Activated T-cell treated with anti-CD3 and anti-CD28 coated beads for 1 hour (primary cell): Measurements from ENCODE around the gene GALNT16.
"Not testable (repeated sequence)": the region's sequence is repeated elsewhere in the genome, so short reads cannot be mapped to it uniquely, and the experiment has no call there.

ENCODE experiments used
- DNase-seq: peaks from one replicate; pipeline ENCODE4 v3.0.0-alpha.2; 2020; ENCODE audit warnings: low read depth

The GALNT16 gene

GRCh38 chr14:69285661-69286255, 25.8 kb downstream of the GALNT16 start:
- DNase-seq: no peak

- DNase-seq: no peak
Measured at GRCh38 chr14:69287098-69288010, 27.4 kb downstream of the GALNT16 start.

- DNase-seq: no peak
Measured at GRCh38 chr14:69288011-69288771, 28.2 kb downstream of the GALNT16 start.

- DNase-seq: no peak
Measured at GRCh38 chr14:69288956-69289705, 29.2 kb downstream of the GALNT16 start.

GRCh38 chr14:69289811-69290520, 30.0 kb downstream of the GALNT16 start:
- no peak for DNase-seq

GRCh38 chr14:69290881-69291280, 30.9 kb downstream of the GALNT16 start:
- not testable (repeated sequence) for DNase-seq

- no peak for DNase-seq
Measured at GRCh38 chr14:69291396-69291795, 31.4 kb downstream of the GALNT16 start.

GRCh38 chr14:69291891-69292561, 32.1 kb downstream of the GALNT16 start:
- no peak for DNase-seq

GRCh38 chr14:69298131-69299071, 38.4 kb downstream of the GALNT16 start:
- DNase-seq: no peak

GRCh38 chr14:69299286-69300035, 39.5 kb downstream of the GALNT16 start:
- DNase-seq: no peak

- no peak for DNase-seq
Measured at GRCh38 chr14:69300601-69301221, 40.8 kb downstream of the GALNT16 start.

GRCh38 chr14:69303086-69303485, 43.1 kb downstream of the GALNT16 start:
- DNase-seq: no peak

- DNase-seq: no peak
Measured at GRCh38 chr14:69312608-69313007, 52.6 kb downstream of the GALNT16 start.

GRCh38 chr14:69313176-69313575, 53.2 kb downstream of the GALNT16 start:
- no peak for DNase-seq

GRCh38 chr14:69314327-69314726, 54.4 kb downstream of the GALNT16 start:
- no peak for DNase-seq

GRCh38 chr14:69315301-69315700, 55.3 kb downstream of the GALNT16 start:
- DNase-seq: no peak

- no peak for DNase-seq
Measured at GRCh38 chr14:69316449-69317101, 56.6 kb downstream of the GALNT16 start.
